ENCODE results near the gene NPB. TPM values are rescaled to one million over a fixed set of nuclear protein-coding genes. Genes with fewer than 3 reads are reported as not detected.

Gene NPB
- polyA plus RNA-seq, 3 donors = 0.08 to 0.16 TPM; not detected in 1

DNA sequence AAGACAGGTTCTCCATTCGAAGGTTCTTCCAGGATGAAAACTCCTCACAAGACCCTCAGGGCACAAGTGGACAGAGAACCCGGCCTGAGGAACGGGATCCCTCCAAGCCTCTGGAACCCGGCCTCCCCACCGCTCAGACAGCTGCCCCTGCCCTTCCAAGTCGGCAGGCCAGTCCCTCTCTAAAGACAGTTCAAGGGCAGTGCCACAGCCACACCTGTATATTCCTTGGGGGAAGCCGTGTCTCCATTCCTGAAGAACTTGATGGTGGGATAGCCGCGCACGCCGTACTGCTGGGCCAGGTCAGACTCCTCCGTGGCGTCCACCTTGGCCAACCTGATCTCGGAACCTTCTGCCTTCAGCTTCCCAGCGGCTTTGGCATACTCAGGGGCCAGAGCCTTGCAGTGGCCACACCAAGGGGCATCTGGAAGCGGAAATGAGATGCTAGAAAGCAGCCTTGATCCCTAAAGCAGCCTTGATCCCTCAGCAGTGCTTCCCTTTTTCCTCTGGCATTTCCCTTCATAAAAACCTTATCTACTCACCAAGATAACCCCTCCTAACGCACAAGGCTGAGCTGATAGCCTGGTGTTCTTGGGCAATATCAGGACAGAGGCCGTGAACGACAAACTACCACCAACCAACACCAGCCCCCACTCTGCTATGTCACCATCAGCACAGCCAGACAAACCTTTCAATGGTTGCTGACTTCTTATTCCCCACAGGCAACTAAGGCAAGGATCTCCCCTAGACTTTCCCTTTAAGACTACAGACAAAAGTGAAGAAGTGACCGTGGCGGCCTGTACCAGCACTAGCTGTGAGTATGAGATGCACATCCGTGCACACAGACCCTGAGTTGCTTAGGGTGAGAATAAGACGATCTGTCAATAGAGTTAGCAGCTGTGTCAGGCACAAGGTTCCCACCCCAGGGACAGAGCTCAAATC lies 42.8 kb upstream of the NPB start:
- H3K4me3 Mint-ChIP-seq = peak overlapping the region; percentile 94
- H3K27me3 ChIP-seq (ENCODE audit: control insufficient read depth in 2 of 2, insufficient read depth in 2 of 2, low read length in 2 of 2) = no peaks in the 10 kb centered on the region
- H3K36me3 ChIP-seq (replicated peaks in 1 of 2; ENCODE audit: control insufficient read depth in 1 of 2, insufficient read depth in 2 of 2, low read length in 2 of 2) = peaks cover 31 to 51% of the 10 kb centered on the region in 2 donors
- H3K27ac ChIP-seq (ENCODE audit: low read depth in 1 of 2, low read length in 2 of 2) = peak overlapping the region; percentile 69 to 95
- intact Hi-C loops (cut with micrococcal nuclease) = loop anchor here in 1 of 2 donors (2.0 to 5.0 kb wide), 2 partner anchors 20 to 37 kb away; no protein-coding TSS in a partner anchor
- peaks cover 91% of the 10 kb centered on the region for H3K79me2 ChIP-seq (ENCODE audit: insufficient read depth, low read length)
- H3K36me3 Mint-ChIP-seq = peaks cover 40 to 59% of the 10 kb centered on the region in 2 donors
- peak overlapping the region; percentile 85 to 97 (median 94) for H3K27ac Mint-ChIP-seq
- no peak overlapping the region for H2AFZ ChIP-seq (ENCODE audit: insufficient read depth, low read depth, low read length, poor library complexity, severe bottlenecking)
- peak overlapping the region; percentile 72 to 99 (median 92) for H3K4me3 ChIP-seq (replicated peaks in 1 of 3; ENCODE audit: low read depth in 2 of 3, low read length in 3 of 3)
- H3K4me1 ChIP-seq (ENCODE audit: control insufficient read depth in 1 of 2, insufficient read depth in 2 of 2, low read length in 2 of 2) = peaks cover 37 to 44% of the 10 kb centered on the region in 2 donors
- H3K4me1 Mint-ChIP-seq = peaks cover 43% of the 10 kb centered on the region
- peaks cover 0 to 4% (median 3%) of the 10 kb centered on the region in 3 donors for H3K27me3 Mint-ChIP-seq (ENCODE audit: low read depth in 3 of 3)
- peak overlapping the region; percentile 98 for H3K4me2 ChIP-seq (replicated peaks; ENCODE audit: extremely low read depth, low read length, poor library complexity, severe bottlenecking)
- no peaks in the 10 kb centered on the region for H3K9me3 Mint-ChIP-seq
- peaks cover 62% of the 10 kb centered on the region for H4K20me1 ChIP-seq (ENCODE audit: insufficient read depth, low read length)
- peak overlapping the region; percentile 99 for H3K9ac ChIP-seq (ENCODE audit: insufficient read depth, low read length, poor library complexity, severe bottlenecking)
- WGBS (ENCODE audit: insufficient coverage) = 64% methylated on average over 21 of the region's 23 CpGs
- TF ChIP-seq, protein P1, sequence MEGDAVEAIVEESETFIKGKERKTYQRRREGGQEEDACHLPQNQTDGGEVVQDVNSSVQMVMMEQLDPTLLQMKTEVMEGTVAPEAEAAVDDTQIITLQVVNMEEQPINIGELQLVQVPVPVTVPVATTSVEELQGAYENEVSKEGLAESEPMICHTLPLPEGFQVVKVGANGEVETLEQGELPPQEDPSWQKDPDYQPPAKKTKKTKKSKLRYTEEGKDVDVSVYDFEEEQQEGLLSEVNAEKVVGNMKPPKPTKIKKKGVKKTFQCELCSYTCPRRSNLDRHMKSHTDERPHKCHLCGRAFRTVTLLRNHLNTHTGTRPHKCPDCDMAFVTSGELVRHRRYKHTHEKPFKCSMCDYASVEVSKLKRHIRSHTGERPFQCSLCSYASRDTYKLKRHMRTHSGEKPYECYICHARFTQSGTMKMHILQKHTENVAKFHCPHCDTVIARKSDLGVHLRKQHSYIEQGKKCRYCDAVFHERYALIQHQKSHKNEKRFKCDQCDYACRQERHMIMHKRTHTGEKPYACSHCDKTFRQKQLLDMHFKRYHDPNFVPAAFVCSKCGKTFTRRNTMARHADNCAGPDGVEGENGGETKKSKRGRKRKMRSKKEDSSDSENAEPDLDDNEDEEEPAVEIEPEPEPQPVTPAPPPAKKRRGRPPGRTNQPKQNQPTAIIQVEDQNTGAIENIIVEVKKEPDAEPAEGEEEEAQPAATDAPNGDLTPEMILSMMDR (IDR thresholded peaks at IDR 0.05) = no peak
- DNase-seq = peak in 1 of 3 donors; percentile 41
- H3K9me3 ChIP-seq (replicated peaks in 1 of 2; ENCODE audit: control insufficient read depth in 1 of 2, insufficient read depth in 1 of 2, low read length in 2 of 2) = no peaks in the 10 kb centered on the region

DNA sequence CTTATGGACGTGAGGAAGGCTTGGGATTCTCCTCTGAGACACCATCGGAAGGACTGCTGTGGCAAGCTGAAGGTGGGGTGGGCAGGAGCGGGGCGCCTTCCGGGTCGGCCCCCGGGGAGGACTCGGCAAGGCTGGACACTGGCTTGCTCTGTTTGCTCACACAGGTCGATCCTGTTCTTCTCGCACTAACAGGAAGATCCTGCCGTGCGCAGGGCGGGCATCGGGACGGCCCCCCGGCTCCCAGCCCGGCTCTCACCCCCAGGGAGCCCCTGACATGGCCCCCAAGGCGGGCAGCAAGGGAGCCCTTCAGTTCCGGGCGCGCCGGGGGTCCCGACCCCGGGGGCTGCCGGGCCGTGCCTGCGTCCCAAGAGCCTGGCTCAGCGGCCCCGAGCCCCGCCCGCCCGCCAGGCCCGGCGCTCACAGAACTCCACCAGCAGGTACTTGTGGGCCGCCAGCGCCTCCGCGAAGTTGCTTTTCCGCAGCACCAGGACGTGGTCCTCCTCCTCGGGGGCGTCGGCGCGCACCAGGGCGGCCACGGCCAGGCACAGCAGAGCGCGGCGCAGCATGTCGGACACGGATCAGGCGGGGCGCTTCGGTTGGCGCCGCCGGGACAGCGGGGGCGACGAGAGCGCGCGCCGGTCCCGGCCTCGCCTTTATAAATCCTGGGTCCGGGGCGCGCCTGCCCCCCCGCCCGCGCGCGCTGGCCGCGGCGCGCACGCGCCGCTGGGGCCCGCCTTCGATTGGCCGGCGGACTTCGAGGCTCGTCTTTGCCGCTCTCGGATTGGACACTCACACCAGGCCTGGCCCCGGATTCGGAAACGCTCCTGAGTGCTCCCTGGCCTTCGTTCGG lies 41.9 kb upstream of the NPB start, which contains the start of gene P4HB:
TSS of gene P4HB (minus strand) at position 630 of the 850 bp plus-strand sequence. CDS start at position 566, 64 bp downstream.
- peaks cover 31 to 50% of the 10 kb centered on the region in 2 donors for H3K36me3 Mint-ChIP-seq
- H3K27ac ChIP-seq (ENCODE audit: low read depth in 1 of 2, low read length in 2 of 2) = peak within 1 kb of the TSS; percentile 96 to 99
- TF ChIP-seq, protein P1 (IDR thresholded peaks at IDR 0.05) = no peak
- intact Hi-C loops (cut with micrococcal nuclease) = loop anchor here (2.0 to 10.0 kb wide), 4 partner anchors 21 to 55 kb away; partner anchors contain the start of genes MCRIP1 (in 1 of the 2), PCYT2 (in 1 of the 2) and SIRT7 (in 1 of the 2)
- H2AFZ ChIP-seq (ENCODE audit: insufficient read depth, low read depth, low read length, poor library complexity, severe bottlenecking) = no peak within 1 kb of the TSS
- peak within 1 kb of the TSS; percentile 98 for H3K4me2 ChIP-seq (replicated peaks; ENCODE audit: extremely low read depth, low read length, poor library complexity, severe bottlenecking)
- DNase-seq = peak in 1 of 3 donors; percentile 34
- peak within 1 kb of the TSS; percentile 72 to 99 (median 92) for H3K4me3 ChIP-seq (replicated peaks in 1 of 3; ENCODE audit: low read depth in 2 of 3, low read length in 3 of 3)
- peak within 1 kb of the TSS; percentile 94 for H3K4me3 Mint-ChIP-seq
- no peaks in the 10 kb centered on the region for H3K27me3 ChIP-seq (ENCODE audit: control insufficient read depth in 2 of 2, insufficient read depth in 2 of 2, low read length in 2 of 2)
- peak within 1 kb of the TSS; percentile 95 to 98 (median 97) for H3K27ac Mint-ChIP-seq
- H3K9me3 ChIP-seq (replicated peaks in 1 of 2; ENCODE audit: control insufficient read depth in 1 of 2, insufficient read depth in 1 of 2, low read length in 2 of 2) = no peaks in the 10 kb centered on the region
- H3K79me2 ChIP-seq (ENCODE audit: insufficient read depth, low read length) = peaks cover 89% of the 10 kb centered on the region
- WGBS (ENCODE audit: insufficient coverage) = under 1% methylated on average over 87 of the region's 95 CpGs
- peak within 1 kb of the TSS; percentile 99 for H3K9ac ChIP-seq (ENCODE audit: insufficient read depth, low read length, poor library complexity, severe bottlenecking)
- H3K9me3 Mint-ChIP-seq = no peaks in the 10 kb centered on the region
- peaks cover 37 to 44% of the 10 kb centered on the region in 2 donors for H3K4me1 ChIP-seq (ENCODE audit: control insufficient read depth in 1 of 2, insufficient read depth in 2 of 2, low read length in 2 of 2)
- peaks cover 22 to 42% of the 10 kb centered on the region in 2 donors for H3K36me3 ChIP-seq (replicated peaks in 1 of 2; ENCODE audit: control insufficient read depth in 1 of 2, insufficient read depth in 2 of 2, low read length in 2 of 2)
- H4K20me1 ChIP-seq (ENCODE audit: insufficient read depth, low read length) = peaks cover 56% of the 10 kb centered on the region
- H3K4me1 Mint-ChIP-seq = peaks cover 43% of the 10 kb centered on the region
- H3K27me3 Mint-ChIP-seq (ENCODE audit: low read depth in 3 of 3) = peaks cover 0 to 3% (median 2%) of the 10 kb centered on the region in 3 donors

Data from CD14-positive monocyte (primary cell).